H9 (cell line): ENCODE measurements around the gene RAD51D. TPM values are rescaled to one million over a fixed set of nuclear protein-coding genes. Genes with fewer than 3 reads are reported as not detected.
"Not testable (repeated sequence)": the region's sequence is repeated elsewhere in the genome, so short reads cannot be mapped to it uniquely, and the experiment has no call there.

ENCODE experiments used
- DNase-seq: peaks from one replicate; pipeline ENCODE4 v3.0.0-alpha.2; 2017
- H2AFZ ChIP-seq: one replicate; pipeline ENCODE4 v1.6.1; 2013; ENCODE audit warnings: mild to moderate bottlenecking, low read length, control low read depth, moderate library complexity
- H2AK5ac ChIP-seq: 2 replicates; pipeline ENCODE4 v1.6.1; 2013; ENCODE audit warnings: low read length, control low read depth, mixed read lengths; ENCODE audit not compliant: insufficient read length
- H2BK120ac ChIP-seq: one replicate; pipeline ENCODE4 v1.6.1; 2013; ENCODE audit warnings: low read depth, mild to moderate bottlenecking, low read length, control low read depth, inconsistent platforms; ENCODE audit not compliant: poor library complexity, severe bottlenecking
- H2BK12ac ChIP-seq: 2 replicates; pipeline ENCODE4 v1.6.1; 2013; ENCODE audit warnings: low read length, control low read depth, mixed read lengths, low read depth; ENCODE audit not compliant: insufficient read length
- H2BK15ac ChIP-seq: 2 replicates; pipeline ENCODE4 v1.6.1; 2013; ENCODE audit warnings: low read depth, low read length, control low read depth
- H2BK20ac ChIP-seq: one replicate; pipeline ENCODE4 v1.6.1; 2013; ENCODE audit warnings: low read depth, mild to moderate bottlenecking, low read length, control low read depth, inconsistent platforms; ENCODE audit not compliant: poor library complexity, severe bottlenecking
- H2BK5ac ChIP-seq: 2 replicates; pipeline ENCODE4 v1.6.1; 2013; ENCODE audit warnings: low read length, control low read depth, mixed read lengths; ENCODE audit not compliant: insufficient read length
- H3K14ac ChIP-seq: 2 replicates; pipeline ENCODE4 v1.6.1; 2013; ENCODE audit warnings: low read length, control low read depth; ENCODE audit not compliant: insufficient read depth
- H3K18ac ChIP-seq: 2 replicates; pipeline ENCODE4 v1.6.1; 2013; ENCODE audit warnings: low read depth, mild to moderate bottlenecking, mixed read lengths, low read length, control low read depth; ENCODE audit not compliant: insufficient read length
- H3K23ac ChIP-seq: 2 replicates; pipeline ENCODE4 v1.6.1; 2013; ENCODE audit warnings: low read length, control low read depth, mixed read lengths, low read depth; ENCODE audit not compliant: insufficient read length
- H3K23me2 ChIP-seq: 2 replicates; pipeline ENCODE4 v1.6.1; 2013; ENCODE audit warnings: low read depth, mild to moderate bottlenecking, mixed read lengths, low read length, control low read depth; ENCODE audit not compliant: insufficient read length, poor library complexity, severe bottlenecking
- H3K27ac ChIP-seq: 2 replicates; pipeline ENCODE4 v1.5.1; 2013; ENCODE audit warnings: low read length, control low read depth, mixed read lengths, low read depth; ENCODE audit not compliant: insufficient read length
- H3K27me3 ChIP-seq: 2 replicates; pipeline ENCODE4 v1.6.1; 2013; ENCODE audit warnings: low read length, control low read depth, inconsistent platforms; ENCODE audit not compliant: insufficient read depth
- H3K4ac ChIP-seq: 2 replicates; pipeline ENCODE4 v1.6.1; 2013; ENCODE audit warnings: low read depth, mild to moderate bottlenecking, control low read depth, inconsistent platforms, low read length, moderate library complexity
- H3K4me1 ChIP-seq: 2 replicates; pipeline ENCODE4 v1.6.1; 2013; ENCODE audit warnings: low read length, control low read depth, inconsistent platforms; ENCODE audit not compliant: insufficient read depth
- H3K4me2 ChIP-seq: 2 replicates; pipeline ENCODE4 v1.6.1; 2013; ENCODE audit warnings: low read length, control low read depth, mixed read lengths; ENCODE audit not compliant: insufficient read length, insufficient read depth
- H3K56ac ChIP-seq: 2 replicates; pipeline ENCODE4 v1.6.1; 2013; ENCODE audit warnings: low read depth, mild to moderate bottlenecking, mixed read lengths, low read length, control low read depth; ENCODE audit not compliant: insufficient read length
- H3K79me1 ChIP-seq: 2 replicates; pipeline ENCODE4 v1.6.1; 2013; ENCODE audit warnings: low read depth, mild to moderate bottlenecking, moderate library complexity, low read length, control low read depth, inconsistent platforms; ENCODE audit not compliant: insufficient read depth, poor library complexity, severe bottlenecking
- H3K79me2 ChIP-seq: 2 replicates; pipeline ENCODE4 v1.6.1; 2013; ENCODE audit warnings: low read length, control low read depth, inconsistent platforms; ENCODE audit not compliant: insufficient read depth
- H3K9ac ChIP-seq: 2 replicates; pipeline ENCODE4 v1.6.1; 2013; ENCODE audit warnings: low read length, control low read depth, mixed read lengths; ENCODE audit not compliant: insufficient read length; ENCODE audit errors: extremely low read depth
- H3K9me3 ChIP-seq: one replicate; pipeline ENCODE4 v1.6.1; 2013; ENCODE audit warnings: low read depth, low read length, inconsistent platforms; ENCODE audit not compliant: control insufficient read depth
- H3T11ph ChIP-seq: one replicate; pipeline ENCODE4 v1.6.1; 2013; ENCODE audit warnings: mild to moderate bottlenecking, low read length, control low read depth, inconsistent platforms
- H4K20me1 ChIP-seq: one replicate; pipeline ENCODE4 v1.6.1; 2013; ENCODE audit not compliant: control insufficient read depth, insufficient read length, insufficient read depth
- H4K5ac ChIP-seq: 2 replicates; pipeline ENCODE4 v1.6.1; 2013; ENCODE audit warnings: low read depth, mild to moderate bottlenecking, mixed read lengths, low read length, control low read depth; ENCODE audit not compliant: insufficient read length
- H4K8ac ChIP-seq: replicated peaks from 2 replicates; pipeline ENCODE4 v1.6.1; 2013; ENCODE audit warnings: low read length, control low read depth, mixed read lengths, low read depth; ENCODE audit not compliant: insufficient read length
- H4K91ac ChIP-seq: 2 replicates; pipeline ENCODE4 v1.6.1; 2013; ENCODE audit warnings: low read depth, mild to moderate bottlenecking, moderate library complexity, mixed read lengths, low read length, control low read depth; ENCODE audit not compliant: insufficient read length
- H3K27ac Mint-ChIP-seq, 3 experiments: 2 replicates in 2 of 3; 3 replicates in 1 of 3; pipeline ENCODE4 v1.8.0; 2020 to 2021; ENCODE audit warnings: mixed read lengths in 3 of 3, mild to moderate bottlenecking in 1 of 3, moderate library complexity in 1 of 3
- H3K27me3 Mint-ChIP-seq: 2 replicates; pipeline ENCODE4 v1.8.0; 2021; ENCODE audit warnings: low read depth, mild to moderate bottlenecking, moderate library complexity, mixed read lengths
- H3K36me3 Mint-ChIP-seq, 3 experiments: 2 replicates in 2 of 3; 3 replicates in 1 of 3; pipeline ENCODE4 v1.8.0; 2020 to 2021; ENCODE audit warnings: low read depth in 3 of 3, mixed read lengths in 3 of 3; ENCODE audit not compliant: insufficient read depth in 1 of 3
- H3K4me1 Mint-ChIP-seq, 2 experiments: 2 replicates each; pipeline ENCODE4 v1.8.0; 2020; ENCODE audit warnings: mixed read lengths in 2 of 2
- H3K4me3 Mint-ChIP-seq, 2 experiments: 2 replicates in 1 of 2; 3 replicates in 1 of 2; pipeline ENCODE4 v1.8.0; 2020 to 2021; ENCODE audit warnings: mild to moderate bottlenecking in 2 of 2, mixed read lengths in 2 of 2, moderate library complexity in 1 of 2
- H3K9me3 Mint-ChIP-seq, 2 experiments: 2 replicates in 1 of 2; 3 replicates in 1 of 2; pipeline ENCODE4 v1.8.0; 2020; ENCODE audit warnings: mild to moderate bottlenecking in 2 of 2, mixed read lengths in 2 of 2, moderate library complexity in 1 of 2
- CTCF ChIP-seq: fragments of 200-600 bp; sonication (generic); conservative IDR thresholded peaks from 3 replicates; pipeline ENCODE4 v1.8.0; 2021; ENCODE audit warnings: antibody characterized with exemption, mild to moderate bottlenecking
- WGBS: extraction: QIAGEN DNeasy Blood & Tissue Kit; methylation state at CpG from one replicate; pipeline ENCODE4 v1.1.7; 2013; ENCODE audit warnings: missing lambda C conversion rate, low lambda C conversion rate, mixed read lengths; ENCODE audit not compliant: insufficient read length; ENCODE audit errors: extremely low coverage; 5-methylcytosine and 5-hydroxymethylcytosine counted together
- total RNA-seq: library from RNA; stranded (reverse); gene quantifications from 2 replicates; pipeline ENCODE4 v1.2.1, GENCODE V29; 2021

The RAD51D gene
- total RNA-seq, 1 experiment from 2014 or later: 15.8 TPM

DNA sequence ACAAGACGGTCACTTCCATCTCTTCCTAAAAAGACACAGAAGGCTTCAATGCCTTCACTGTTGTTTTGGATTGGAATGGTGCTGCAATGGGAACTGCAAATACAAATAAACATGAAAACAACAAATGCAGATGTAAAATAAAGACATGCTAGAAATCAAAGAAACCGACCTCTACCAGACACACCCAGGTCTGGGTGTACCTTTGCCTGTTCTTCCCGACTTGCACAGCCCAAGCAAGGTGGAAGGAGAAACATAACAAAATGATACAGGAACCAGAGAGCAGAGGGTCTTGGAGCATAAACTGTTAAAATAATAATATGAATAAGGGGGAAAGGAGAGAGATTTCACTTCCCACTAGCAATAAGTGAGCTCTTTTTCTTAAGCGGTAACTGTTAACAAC, 73.4 kb downstream of the RAD51D start:
- no peak overlapping the region for H2AK5ac ChIP-seq
- DNase-seq: no peak
- H2BK15ac ChIP-seq: no peak overlapping the region
- no CpG with 5 or more reads among the region's 4 CpGs for WGBS
- no peak overlapping the region for H2BK5ac ChIP-seq
- no peak overlapping the region for H3K9ac ChIP-seq
- Mint-ChIP-seq H3K4me1 (peaks cover 8 to 9% of the 10 kb centered on the region in 2 experiments), H3K27ac (no peak overlapping the region), H3K9me3 (no peaks in the 10 kb centered on the region), H3K27me3 (no peaks in the 10 kb centered on the region), H3K36me3 (0 out of 7 replicates have a peak, but pooled peaks cover 0 to 4% (median 0%) of the 10 kb centered on the region in 3 experiments), H3K4me3 (no peak overlapping the region)
- no peaks in the 10 kb centered on the region for H4K20me1 ChIP-seq
- H3K23me2 ChIP-seq: no peaks in the 10 kb centered on the region
- H3K9me3 ChIP-seq: no peaks in the 10 kb centered on the region
- H2BK20ac ChIP-seq: no peak overlapping the region
- TF ChIP-seq CTCF: no peak
- H3K18ac ChIP-seq: no peak overlapping the region
- no peak overlapping the region for H4K5ac ChIP-seq
- H3K79me2 ChIP-seq: no peaks in the 10 kb centered on the region
- H3K14ac ChIP-seq: no peak overlapping the region
- no peaks in the 10 kb centered on the region for H3K79me1 ChIP-seq
- H3K4me1 ChIP-seq: no peaks in the 10 kb centered on the region
- no peaks in the 10 kb centered on the region for H3K27me3 ChIP-seq
- no peak overlapping the region for H3K4ac ChIP-seq
- no peak overlapping the region for H4K8ac ChIP-seq
- H2AFZ ChIP-seq: no peak overlapping the region
- H2BK120ac ChIP-seq: no peak overlapping the region
- no peak overlapping the region for H2BK12ac ChIP-seq
- H3K27ac ChIP-seq: no peak overlapping the region
- no peak overlapping the region for H3K23ac ChIP-seq
- no peak overlapping the region for H3T11ph ChIP-seq
- H3K4me2 ChIP-seq: no peak overlapping the region
- H3K56ac ChIP-seq: no peak overlapping the region
- no peak overlapping the region for H4K91ac ChIP-seq

- not testable (repeated sequence) for H3K27me3 ChIP-seq, H2AK5ac ChIP-seq, H2AFZ ChIP-seq, H3K56ac ChIP-seq, H2BK20ac ChIP-seq, H3K23me2 ChIP-seq, H3K27ac ChIP-seq, H3K14ac ChIP-seq, DNase-seq, H3K79me1 ChIP-seq, H3K9ac ChIP-seq, H2BK120ac ChIP-seq, H4K91ac ChIP-seq, H2BK5ac ChIP-seq, H3K4me2 ChIP-seq, H3K79me2 ChIP-seq, H3K9me3 ChIP-seq, H2BK15ac ChIP-seq, H4K20me1 ChIP-seq, H3K36me3 Mint-ChIP-seq, H2BK12ac ChIP-seq, H3K4me1 ChIP-seq, H3K4ac ChIP-seq, H4K5ac ChIP-seq, H3K18ac ChIP-seq, H3T11ph ChIP-seq, H3K4me3 Mint-ChIP-seq, H3K9me3 Mint-ChIP-seq, H4K8ac ChIP-seq, H3K4me1 Mint-ChIP-seq, H3K27me3 Mint-ChIP-seq, H3K23ac ChIP-seq
- H3K27ac Mint-ChIP-seq: peak overlapping the region in 2 of 3 experiments; percentile 31 to 49; a peak in 1 of 7 replicates
- WGBS: no CpG with 5 or more reads among the region's 13 CpGs
These were observed 74.1 kb downstream of the RAD51D start for GRCh38 chr17:35045458-35045979.
